H7 (cell line): ENCODE data around the gene STK38L. TPM values are rescaled to one million over a fixed set of nuclear protein-coding genes. Genes with fewer than 3 reads are reported as not detected.
"Not testable (repeated sequence)": the region's sequence is repeated elsewhere in the genome, so short reads cannot be mapped to it uniquely, and the experiment has no call there.

Experiments
- DNase-seq: peaks from one replicate; pipeline ENCODE4 v3.0.0; 2012
- H3K27me3 ChIP-seq: 2 replicates; pipeline ENCODE4 v1.6.0; 2011; ENCODE audit warnings: mild to moderate bottlenecking, low read length; ENCODE audit not compliant: control insufficient read depth, insufficient read depth
- H3K36me3 ChIP-seq: replicated peaks from 2 replicates; pipeline ENCODE4 v1.5.1; 2011; ENCODE audit warnings: low read length; ENCODE audit not compliant: control insufficient read depth, insufficient read depth
- H3K4me3 ChIP-seq: 2 replicates; pipeline ENCODE4 v1.5.1; 2011; ENCODE audit warnings: low read depth, mild to moderate bottlenecking, control low read depth, low read length, moderate library complexity; ENCODE audit not compliant: insufficient read depth
- total RNA-seq: library from RNA; depleted of rRNA; stranded (reverse); fragments of >200 nt; shearing (Covaris generic); gene quantifications from 2 replicates; pipeline ENCODE4 v1.2.3, GENCODE V29; 2014

The STK38L gene
- total RNA-seq, 1 experiment from 2014 or later: 20.5 TPM

DNA sequence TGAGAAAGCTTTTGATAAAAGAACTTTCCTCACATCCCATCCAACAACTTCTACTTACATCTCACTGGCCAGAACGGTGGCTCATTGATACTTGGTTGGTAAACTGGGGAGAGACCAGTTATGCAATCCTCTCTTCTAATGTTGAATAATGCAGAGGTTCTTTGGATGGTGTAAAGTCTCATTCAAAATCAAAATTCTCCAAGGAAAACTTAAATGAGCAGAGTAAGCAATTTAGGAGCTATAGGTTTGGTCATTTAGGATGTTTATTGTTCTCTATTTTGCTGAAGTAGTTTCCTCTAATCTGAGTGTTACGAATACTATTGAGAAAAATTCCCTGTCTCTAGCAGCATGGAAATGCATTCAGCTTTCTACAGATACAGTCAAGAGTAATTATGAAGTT is 26.5 kb upstream of the STK38L start:
- Histone ChIP-seq H3K36me3 (no peaks in the 10 kb centered on the region), H3K27me3 (no peaks in the 10 kb centered on the region), H3K4me3 (no peak overlapping the region)
- DNase-seq: no peak

GRCh38 chr12:27219693-27220054 is 24.4 kb upstream of the STK38L start:
- H3K27me3 ChIP-seq: no peaks in the 10 kb centered on the region
- H3K36me3 ChIP-seq: no peaks in the 10 kb centered on the region
- DNase-seq: no peak

GRCh38 chr12:27220055-27220987 is 23.8 kb upstream of the STK38L start:
- Histone ChIP-seq H3K27me3 (no peaks in the 10 kb centered on the region), H3K4me3 (no peak overlapping the region), H3K36me3 (no peaks in the 10 kb centered on the region)
- no peak for DNase-seq

More at GRCh38 chr12:27219693-27220054, 24.4 kb upstream of the STK38L start:
- no peak overlapping the region for H3K4me3 ChIP-seq

DNA sequence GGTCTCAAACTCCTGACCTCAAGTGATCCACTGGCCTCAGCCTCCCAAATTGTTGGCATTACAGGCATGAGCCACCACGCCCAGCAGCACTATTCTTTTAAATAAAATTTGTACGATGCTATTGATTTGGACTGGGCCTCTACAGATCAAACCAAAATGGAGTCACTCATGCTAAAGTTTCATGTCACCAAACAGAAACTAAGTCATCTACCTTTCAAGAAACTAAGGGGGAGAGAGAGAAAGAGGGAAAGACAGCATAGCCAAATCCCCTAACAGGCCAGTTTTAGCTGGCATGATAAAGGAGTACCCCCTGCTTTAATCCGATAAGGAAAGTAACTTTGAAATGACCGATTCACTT is 23.1 kb upstream of the STK38L start:
- Histone ChIP-seq H3K36me3 (no peaks in the 10 kb centered on the region), H3K4me3 (no peak overlapping the region), H3K27me3 (no peaks in the 10 kb centered on the region)
- no peak for DNase-seq

DNA sequence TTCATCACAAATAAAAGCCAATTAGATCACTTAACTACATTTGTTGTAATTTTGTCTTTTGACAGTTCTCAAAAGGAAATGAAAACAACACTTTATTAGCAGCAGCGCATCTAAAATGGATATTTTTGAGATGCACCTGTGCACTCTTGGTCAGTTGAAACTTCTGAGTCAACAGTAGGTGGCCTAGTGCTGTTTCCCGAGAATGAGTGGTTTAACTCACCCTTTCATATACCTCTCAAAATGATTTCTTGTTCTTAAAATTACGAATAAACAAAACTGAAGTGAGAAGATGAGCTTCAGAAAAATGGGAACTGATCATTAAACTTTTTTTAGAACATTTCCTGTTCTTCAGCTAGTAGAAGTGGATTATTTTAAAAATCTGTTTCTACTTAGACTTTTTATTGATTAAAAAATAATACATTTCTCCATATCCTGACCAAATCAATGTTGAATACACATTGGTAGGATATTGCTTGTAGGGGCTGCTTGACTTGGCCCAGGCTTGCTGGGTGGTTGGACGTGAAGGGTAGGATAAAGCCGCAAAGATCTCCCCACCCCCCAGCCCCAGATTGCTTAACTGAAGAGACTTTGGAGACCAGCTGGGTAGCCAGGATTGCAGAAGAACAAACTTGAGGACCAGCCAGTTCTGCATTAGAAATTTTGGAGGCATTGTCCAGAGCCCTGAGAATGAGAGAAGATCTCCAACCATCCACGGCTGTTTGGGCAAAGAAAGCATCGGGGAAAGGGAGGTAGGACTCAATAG is 22.3 kb upstream of the STK38L start:
- no peaks in the 10 kb centered on the region for H3K27me3 ChIP-seq
- no peak overlapping the region for H3K4me3 ChIP-seq
- no peak for DNase-seq
- H3K36me3 ChIP-seq: no peaks in the 10 kb centered on the region

DNA sequence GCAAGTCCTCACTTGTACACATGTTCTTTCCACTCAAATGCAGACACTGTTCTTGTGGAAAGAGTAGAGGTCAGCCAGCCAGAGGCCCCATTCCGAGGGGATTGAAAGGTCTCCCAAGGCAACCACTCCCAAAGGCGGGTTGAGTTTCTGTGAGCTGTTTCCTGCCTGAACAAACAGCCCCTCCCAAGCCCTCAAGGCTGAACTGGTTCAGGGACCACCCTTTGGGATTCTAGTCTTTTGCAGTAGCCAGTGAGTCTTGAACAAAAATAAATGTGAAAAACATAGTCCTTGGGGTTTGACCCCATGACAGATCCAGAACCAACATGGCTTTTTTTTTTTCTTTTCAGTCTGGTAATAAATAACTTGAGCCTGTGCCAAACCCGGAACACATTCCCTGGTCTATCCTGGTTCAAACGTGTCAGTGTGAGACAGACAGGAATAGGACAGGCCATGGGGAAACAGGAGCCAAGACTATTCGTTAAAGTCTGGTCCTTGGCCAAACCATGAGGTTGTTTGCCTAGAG is 17.6 kb upstream of the STK38L start:
- no peak for DNase-seq
- Histone ChIP-seq H3K4me3 (no peak overlapping the region), H3K36me3 (no peaks in the 10 kb centered on the region)

DNA sequence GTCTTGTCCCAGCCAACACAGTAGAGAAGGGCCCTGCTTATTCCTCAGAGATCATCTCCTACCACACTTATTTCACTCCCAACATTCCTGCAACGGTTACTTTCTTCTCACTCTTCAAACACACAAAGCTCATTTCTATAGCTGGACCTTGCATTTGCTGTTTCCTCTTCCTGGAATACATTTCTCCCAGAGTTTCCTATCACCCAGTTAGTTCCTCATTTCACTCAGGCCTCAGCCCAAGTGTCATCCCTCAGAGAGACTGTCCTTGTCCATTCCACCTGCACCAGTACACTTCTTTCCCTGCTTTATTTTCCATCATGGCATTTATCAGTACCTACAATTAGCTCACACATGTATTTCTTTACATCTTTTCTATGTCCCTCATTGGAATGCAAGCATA is 14.7 kb upstream of the STK38L start:
- DNase-seq: no peak
- Histone ChIP-seq H3K36me3 (no peaks in the 10 kb centered on the region), H3K27me3 (no peaks in the 10 kb centered on the region), H3K4me3 (no peak overlapping the region)

More for the DNA sequence above, 17.6 kb upstream of the STK38L start:
- no peaks in the 10 kb centered on the region for H3K27me3 ChIP-seq

GRCh38 chr12:27231374-27231773 is 12.7 kb upstream of the STK38L start:
- not testable (repeated sequence) for H3K36me3 ChIP-seq, H3K27me3 ChIP-seq, H3K4me3 ChIP-seq, DNase-seq

- Histone ChIP-seq H3K36me3 (no peaks in the 10 kb centered on the region), H3K27me3 (no peaks in the 10 kb centered on the region), H3K4me3 (no peak overlapping the region)
- DNase-seq: peak; percentile 19
These were observed 10.3 kb upstream of the STK38L start for GRCh38 chr12:27233814-27234213.

DNA sequence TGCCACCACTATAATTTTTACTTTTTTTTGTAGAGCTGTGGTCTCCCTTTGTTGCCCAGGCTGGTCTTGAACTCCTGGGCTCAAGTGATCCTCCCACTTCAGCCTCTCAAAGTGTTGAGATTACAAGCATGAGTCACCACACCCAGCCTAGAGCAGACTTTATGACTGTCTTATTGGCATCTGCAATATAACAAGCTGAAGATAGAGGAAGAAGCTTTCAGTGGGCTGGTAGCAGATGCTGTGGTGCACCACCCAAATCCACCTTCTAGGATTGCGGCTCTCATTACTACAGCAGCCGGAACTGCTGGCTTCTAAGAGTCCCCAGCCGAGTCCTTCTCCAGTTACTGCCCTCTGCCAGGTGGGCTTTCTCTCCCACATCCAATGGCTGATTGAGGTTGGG is 7.6 kb upstream of the STK38L start:
- no peaks in the 10 kb centered on the region for H3K27me3 ChIP-seq
- DNase-seq: no peak
- no peak overlapping the region for H3K4me3 ChIP-seq
- H3K36me3 ChIP-seq: no peaks in the 10 kb centered on the region

GRCh38 chr12:27237790-27238771 is 6.0 kb upstream of the STK38L start:
- Histone ChIP-seq H3K27me3 (no peaks in the 10 kb centered on the region), H3K4me3 (no peak overlapping the region), H3K36me3 (no peaks in the 10 kb centered on the region)
- DNase-seq: no peak

- Histone ChIP-seq H3K4me3 (no peak overlapping the region), H3K36me3 (no peaks in the 10 kb centered on the region), H3K27me3 (no peaks in the 10 kb centered on the region)
- no peak for DNase-seq
These were observed 1.1 kb upstream of the STK38L start for GRCh38 chr12:27243006-27243405.

DNA sequence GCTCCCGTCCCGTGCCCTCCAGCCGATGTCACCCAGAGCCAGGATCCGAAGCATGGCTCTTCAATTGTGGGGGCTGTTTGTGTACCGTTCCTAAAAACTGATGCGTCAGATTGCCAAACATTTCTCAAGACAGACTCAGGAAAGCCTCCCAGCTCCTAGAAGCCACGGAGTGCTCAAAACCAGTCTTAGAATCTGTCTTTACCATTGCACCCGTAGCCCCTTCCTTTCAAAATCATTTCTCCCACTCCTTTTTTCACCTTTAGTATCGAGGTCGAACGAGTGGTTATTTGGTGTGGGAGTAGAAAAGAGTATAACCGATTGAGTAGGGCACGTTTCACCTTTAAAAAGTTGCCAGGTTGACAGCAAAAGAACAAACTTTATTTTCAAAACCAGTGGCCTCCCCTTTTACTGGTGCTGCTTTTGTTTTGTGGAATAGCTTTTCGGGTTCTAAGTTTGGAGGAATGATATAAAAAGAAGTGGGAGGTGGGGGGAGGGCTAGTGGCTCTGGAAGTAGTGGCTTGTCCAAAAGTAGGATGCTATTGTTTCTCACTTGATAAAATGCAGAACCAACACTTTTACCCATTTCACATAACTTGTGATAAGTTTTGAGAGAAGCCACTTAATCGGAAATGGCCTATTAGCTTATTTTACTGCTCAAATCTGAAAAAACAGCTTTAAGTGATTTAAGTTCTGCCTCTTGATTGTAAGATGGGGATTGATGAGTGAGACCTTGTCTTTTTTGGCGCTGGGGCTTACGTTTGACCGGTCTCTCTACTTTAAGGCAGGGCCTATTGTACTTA is 803 bp downstream of the STK38L start:
- Histone ChIP-seq H3K36me3 (no peaks in the 10 kb centered on the region), H3K4me3 (peak overlapping the region; percentile 90), H3K27me3 (no peaks in the 10 kb centered on the region)
- DNase-seq: no peak
